Keratinocyte (primary cell): ENCODE data around the gene EGLN1. TPM values are rescaled to one million over a fixed set of nuclear protein-coding genes. Genes with fewer than 3 reads are reported as not detected.
"Not testable (repeated sequence)": the region's sequence is repeated elsewhere in the genome, so short reads cannot be mapped to it uniquely, and the experiment has no call there.

Experiments used
- DNase-seq: peaks from one replicate; pipeline ENCODE4 v3.0.0-alpha.2; 2011; ENCODE audit warnings: low read depth, missing footprints, low spot score
- FAIRE-seq: peaks from 2 replicates; lab custom pipeline; 2011; peaks lifted over from hg19 to GRCh38; lab: Jason Lieb, UNC
- H2AFZ ChIP-seq: 2 replicates; pipeline ENCODE4 v1.6.0; 2012; ENCODE audit warnings: low read length, control low read depth, inconsistent platforms; ENCODE audit not compliant: control insufficient read depth
- H3K27ac ChIP-seq: 2 replicates; pipeline ENCODE4 v1.5.1; 2011; ENCODE audit warnings: low read length; ENCODE audit not compliant: control insufficient read depth, insufficient read depth
- H3K27me3 ChIP-seq: 3 replicates; pipeline ENCODE4 v1.6.0; 2011; ENCODE audit warnings: low read length; ENCODE audit not compliant: control insufficient read depth, insufficient read depth; ENCODE audit errors: extremely low read depth
- H3K36me3 ChIP-seq, 2 experiments: 2 replicates in 1 of 2; 3 replicates in 1 of 2; pipeline ENCODE4 v1.5.1; 2011; ENCODE audit warnings: low read length in 2 of 2, mild to moderate bottlenecking in 1 of 2; ENCODE audit not compliant: control insufficient read depth in 2 of 2, insufficient read depth in 2 of 2; ENCODE audit errors: extremely low read depth in 1 of 2
- H3K4me1 ChIP-seq: 3 replicates; pipeline ENCODE4 v1.5.1; 2011; ENCODE audit warnings: low read length; ENCODE audit not compliant: control insufficient read depth, insufficient read depth; ENCODE audit errors: extremely low read depth
- H3K4me2 ChIP-seq: 3 replicates; pipeline ENCODE4 v1.6.0; 2011; ENCODE audit warnings: low read depth, low read length; ENCODE audit not compliant: control insufficient read depth, insufficient read depth; ENCODE audit errors: extremely low read depth
- H3K4me3 ChIP-seq, 3 experiments: fragments of 200-600 bp in 1 of 3; sonication (generic) in 1 of 3; 2 replicates in 2 of 3; 3 replicates in 1 of 3; pipeline ENCODE4 v1.5.1; 2011 to 2016; ENCODE audit warnings: low read length in 3 of 3, mild to moderate bottlenecking in 3 of 3, control low read depth in 2 of 3, inconsistent platforms in 1 of 3, low read depth in 1 of 3, mixed read lengths in 1 of 3, mixed run types in 1 of 3, moderate library complexity in 1 of 3; ENCODE audit not compliant: control insufficient read depth in 2 of 3, insufficient read depth in 2 of 3; ENCODE audit errors: extremely low read depth in 1 of 3
- H3K79me2 ChIP-seq: 2 replicates; pipeline ENCODE4 v1.6.0; 2012; ENCODE audit warnings: low read length; ENCODE audit not compliant: control insufficient read depth, insufficient read depth
- H3K9ac ChIP-seq: 3 replicates; pipeline ENCODE4 v1.6.0; 2011; ENCODE audit warnings: low read length; ENCODE audit not compliant: control insufficient read depth, insufficient read depth; ENCODE audit errors: extremely low read depth
- H3K9me1 ChIP-seq: 3 replicates; pipeline ENCODE4 v1.6.0; 2011; ENCODE audit warnings: low read length; ENCODE audit not compliant: control insufficient read depth, insufficient read depth; ENCODE audit errors: extremely low read depth
- H3K9me3 ChIP-seq: 2 replicates; pipeline ENCODE4 v1.5.1; 2012; ENCODE audit warnings: low read depth, low read length; ENCODE audit not compliant: control insufficient read depth
- H4K20me1 ChIP-seq: 3 replicates; pipeline ENCODE4 v1.6.0; 2011; ENCODE audit warnings: low read length; ENCODE audit not compliant: control insufficient read depth, insufficient read depth; ENCODE audit errors: extremely low read depth
- CTCF ChIP-seq, 3 experiments: IDR thresholded peaks in 1 of 3; conservative IDR thresholded peaks in 1 of 3; optimal IDR thresholded peaks in 1 of 3; 2 replicates in 2 of 3; 3 replicates in 1 of 3; pipeline versions ENCODE3 to v1.5.1; 2011; ENCODE audit warnings: low read length in 3 of 3, mild to moderate bottlenecking in 3 of 3, moderate library complexity in 2 of 3, control low read depth in 1 of 3, inconsistent platforms in 1 of 3; ENCODE audit not compliant: insufficient read depth in 2 of 3; ENCODE audit errors: extremely low read depth in 1 of 3
- EZH2 ChIP-seq: IDR thresholded peaks from one replicate; pipeline ENCODE4 v1.6.1; 2012; ENCODE audit warnings: inconsistent platforms, mild to moderate bottlenecking, low read length, moderate library complexity
- dilution Hi-C: fragments of 300-500 bp; cut with MboI; formaldehyde crosslinking; loops from one replicate; pipeline ENCODE4 v1.7.0; 2020; ENCODE audit warnings: low sequenced_read_pairs; ENCODE audit not compliant: extremely low pct_ligation_motif_present
- polyA plus RNA-seq, 5 experiments: library from polyadenylated mRNA; depleted of rRNA in 3 of 5; stranded (reverse) in 3 of 5; stranded (forward) in 1 of 5; unstranded in 1 of 5; fragments of >200 nt; gene quantifications; 1 replicate in 1 of 5; 2 replicates in 3 of 5; 3 replicates in 1 of 5; pipeline versions ENCODE4 v1.2.1 to v1.2.3, GENCODE V29; 2011 to 2012; ENCODE audit warnings: missing spikeins in 2 of 5, low read depth in 1 of 5, low replicate concordance in 1 of 5

The EGLN1 gene
- polyA plus RNA-seq, 1 donor (not counting 4 experiments of a cell fraction or from before 2014, with no cell fraction given), result 34.1 TPM

DNA sequence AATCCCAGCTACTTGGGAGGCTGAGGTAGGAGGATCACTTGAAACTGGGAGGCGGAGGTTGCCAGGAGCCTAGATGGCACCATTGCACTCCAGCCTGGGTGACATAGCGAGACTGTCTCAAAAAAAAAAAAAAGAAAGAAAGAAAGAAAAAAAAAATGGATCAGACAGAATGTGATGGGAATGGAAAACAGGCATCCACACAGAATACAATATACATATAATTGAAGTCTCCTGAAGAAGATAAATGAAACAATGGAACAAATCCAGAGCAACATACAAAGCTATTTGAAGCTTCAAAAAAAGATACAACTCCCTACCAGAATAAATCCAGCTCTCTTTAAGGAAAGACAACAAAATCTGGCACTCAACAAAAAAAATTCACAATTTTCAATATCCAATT lies 10.9 kb upstream of the EGLN1 start:
- Histone ChIP-seq H3K36me3 (no peaks in the 10 kb centered on the region), H3K9ac (no peak overlapping the region), H3K4me2 (no peak overlapping the region), H3K79me2 (no peaks in the 10 kb centered on the region), H4K20me1 (no peaks in the 10 kb centered on the region), H3K27ac (no peak overlapping the region), H3K4me3 (no peak overlapping the region), H2AFZ (no peak overlapping the region), H3K9me3 (no peaks in the 10 kb centered on the region), H3K4me1 (no peaks in the 10 kb centered on the region), H3K9me1 (no peaks in the 10 kb centered on the region), H3K27me3 (no peaks in the 10 kb centered on the region)
- TF ChIP-seq CTCF (optimal IDR thresholded peaks at IDR 0.05 in 1 of 3, IDR thresholded peaks at IDR 0.05 in 1 of 3, conservative IDR thresholded peaks at IDR 0.05 in 1 of 3; ENCODE audit: extremely low read depth in 1 of 3, insufficient read depth in 2 of 3, low read length in 3 of 3) (no peak), EZH2 (no peak)
- no peak for DNase-seq
- no peak for FAIRE-seq
- dilution Hi-C loops, result no loop called here

DNA sequence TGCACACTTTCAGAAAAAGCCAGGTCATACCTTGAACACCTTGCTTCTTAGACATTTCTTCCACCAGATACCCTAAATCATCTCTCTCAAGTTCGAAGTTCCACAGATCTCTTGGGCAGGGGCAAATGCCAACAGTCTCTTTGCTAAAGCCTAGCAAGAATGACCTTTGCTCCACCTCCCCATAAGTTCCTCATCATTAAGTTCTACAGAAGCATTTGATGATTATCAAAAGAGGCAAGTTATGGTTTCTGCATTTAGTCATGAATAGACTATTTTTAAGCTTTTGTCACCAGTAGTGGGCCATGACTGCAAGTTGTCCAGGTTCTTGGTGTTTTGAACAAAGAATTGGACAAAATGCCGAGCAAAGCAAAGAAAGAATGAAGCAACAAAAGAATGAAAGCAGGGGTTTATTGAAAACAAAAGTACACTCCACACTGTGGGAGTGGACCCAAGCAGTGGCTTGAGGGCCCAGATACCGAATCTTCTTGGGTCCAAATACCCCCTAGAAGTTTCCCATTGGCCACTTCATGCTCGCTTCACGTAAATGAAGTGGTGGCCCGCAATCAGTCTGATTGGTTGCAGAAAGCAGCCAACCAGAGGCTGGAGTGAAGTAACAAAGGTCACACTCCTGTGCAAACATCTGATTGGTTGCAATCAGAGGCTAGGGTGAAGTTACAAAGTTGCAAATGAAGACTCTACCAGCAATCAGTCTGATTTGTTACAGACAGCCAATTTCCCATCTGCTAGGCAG lies 9.8 kb upstream of the EGLN1 start:
- no peak for TF ChIP-seq EZH2
- no peaks in the 10 kb centered on the region for H3K79me2 ChIP-seq
- no peaks in the 10 kb centered on the region for H3K27me3 ChIP-seq
- H3K9me3 ChIP-seq, result no peaks in the 10 kb centered on the region
- H3K9me1 ChIP-seq, result no peaks in the 10 kb centered on the region
- dilution Hi-C loops, result no loop called here
- H3K4me3 ChIP-seq, result no peak overlapping the region
- no peak overlapping the region for H3K4me2 ChIP-seq
- FAIRE-seq, result no peak
- H3K4me1 ChIP-seq, result no peaks in the 10 kb centered on the region
- H2AFZ ChIP-seq, result no peak overlapping the region
- H3K9ac ChIP-seq, result no peak overlapping the region
- no peaks in the 10 kb centered on the region for H4K20me1 ChIP-seq
- no peaks in the 10 kb centered on the region for H3K36me3 ChIP-seq
- DNase-seq, result no peak
- H3K27ac ChIP-seq, result no peak overlapping the region

DNA sequence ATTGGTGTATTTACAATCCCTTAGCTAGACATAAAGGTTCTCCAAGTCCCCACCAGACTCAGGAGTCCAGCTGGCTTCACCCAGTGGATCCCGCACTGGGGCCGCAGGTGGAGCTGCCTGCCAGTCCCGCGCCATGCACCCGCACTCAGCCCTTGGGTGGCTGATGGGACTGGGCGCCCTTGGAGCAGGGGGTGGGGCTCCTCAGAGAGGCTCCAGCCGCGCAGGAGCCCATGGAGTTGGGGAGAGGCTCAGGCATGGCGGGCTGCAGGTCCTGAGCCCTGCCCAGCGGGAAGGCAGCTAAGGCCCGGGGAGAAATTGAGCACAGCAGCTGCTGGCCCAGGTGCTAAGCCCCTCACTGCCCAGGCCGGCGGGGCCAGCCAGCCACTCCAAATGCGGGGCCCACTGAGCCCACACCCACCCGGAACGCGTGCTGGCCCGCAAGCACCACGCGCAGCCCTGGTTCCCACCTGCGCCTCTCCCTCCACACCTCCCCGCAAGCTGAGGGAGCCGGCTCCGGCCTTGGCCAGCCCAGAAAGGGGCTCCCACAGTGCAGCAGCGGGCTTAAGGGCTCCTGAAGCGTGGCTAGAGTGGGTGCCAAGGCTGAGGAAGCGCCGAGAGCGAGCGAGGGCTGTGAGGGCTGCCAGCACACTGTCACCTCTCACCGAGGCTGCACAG lies 8.7 kb upstream of the EGLN1 start:
- FAIRE-seq, H3K9me1 ChIP-seq, H3K27ac ChIP-seq, H3K4me3 ChIP-seq, H2AFZ ChIP-seq, H3K9ac ChIP-seq, H3K36me3 ChIP-seq, H3K9me3 ChIP-seq, H3K4me2 ChIP-seq, H3K27me3 ChIP-seq, DNase-seq, dilution Hi-C loops, H4K20me1 ChIP-seq, H3K79me2 ChIP-seq, H3K4me1 ChIP-seq: not testable (repeated sequence)
